ENCODE data around the gene ZNF185.

Gene ZNF185

DNA sequence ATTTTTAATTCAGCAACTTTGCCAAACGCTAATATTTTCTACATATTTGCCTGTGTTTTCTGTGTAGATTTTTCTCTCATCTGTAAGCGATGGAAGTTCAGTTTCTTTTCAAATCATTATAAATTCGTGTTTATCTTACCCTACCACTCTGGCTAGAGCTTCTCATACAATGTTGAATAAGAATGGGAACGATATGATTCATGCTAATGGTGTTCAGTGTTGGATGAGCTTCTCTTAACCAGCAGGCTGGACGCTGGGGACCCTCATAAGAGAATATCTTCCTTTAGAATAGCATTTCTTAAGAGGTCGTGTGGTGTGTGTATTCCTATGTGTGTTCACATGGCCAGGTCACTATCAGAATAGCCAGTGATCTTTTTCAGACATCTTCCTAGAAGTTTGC lies 36.0 kb upstream of the ZNF185 start:
- peaks cover 55% of the 10 kb centered on the region for H3K36me3 ChIP-seq (ENCODE audit: low read depth)
- H3K9me3 ChIP-seq (ENCODE audit: severe bottlenecking): no peaks in the 10 kb centered on the region
- H3K4me1 ChIP-seq (ENCODE audit: insufficient read depth, poor library complexity, severe bottlenecking): no peaks in the 10 kb centered on the region
- no peak overlapping the region for H3K27ac ChIP-seq (ENCODE audit: poor library complexity, severe bottlenecking)
- no peak for ATAC-seq (ENCODE audit: low read depth)
- no peak for DNase-seq (ENCODE audit: low spot score)
- no peaks in the 10 kb centered on the region for H3K27me3 ChIP-seq (ENCODE audit: insufficient read depth, poor library complexity, severe bottlenecking)
- no peak overlapping the region for H3K4me3 ChIP-seq (ENCODE audit: severe bottlenecking)
- TF ChIP-seq, protein P1, sequence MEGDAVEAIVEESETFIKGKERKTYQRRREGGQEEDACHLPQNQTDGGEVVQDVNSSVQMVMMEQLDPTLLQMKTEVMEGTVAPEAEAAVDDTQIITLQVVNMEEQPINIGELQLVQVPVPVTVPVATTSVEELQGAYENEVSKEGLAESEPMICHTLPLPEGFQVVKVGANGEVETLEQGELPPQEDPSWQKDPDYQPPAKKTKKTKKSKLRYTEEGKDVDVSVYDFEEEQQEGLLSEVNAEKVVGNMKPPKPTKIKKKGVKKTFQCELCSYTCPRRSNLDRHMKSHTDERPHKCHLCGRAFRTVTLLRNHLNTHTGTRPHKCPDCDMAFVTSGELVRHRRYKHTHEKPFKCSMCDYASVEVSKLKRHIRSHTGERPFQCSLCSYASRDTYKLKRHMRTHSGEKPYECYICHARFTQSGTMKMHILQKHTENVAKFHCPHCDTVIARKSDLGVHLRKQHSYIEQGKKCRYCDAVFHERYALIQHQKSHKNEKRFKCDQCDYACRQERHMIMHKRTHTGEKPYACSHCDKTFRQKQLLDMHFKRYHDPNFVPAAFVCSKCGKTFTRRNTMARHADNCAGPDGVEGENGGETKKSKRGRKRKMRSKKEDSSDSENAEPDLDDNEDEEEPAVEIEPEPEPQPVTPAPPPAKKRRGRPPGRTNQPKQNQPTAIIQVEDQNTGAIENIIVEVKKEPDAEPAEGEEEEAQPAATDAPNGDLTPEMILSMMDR (IDR thresholded peaks at IDR 0.05; ENCODE audit: poor library complexity, severe bottlenecking): no peak

DNA sequence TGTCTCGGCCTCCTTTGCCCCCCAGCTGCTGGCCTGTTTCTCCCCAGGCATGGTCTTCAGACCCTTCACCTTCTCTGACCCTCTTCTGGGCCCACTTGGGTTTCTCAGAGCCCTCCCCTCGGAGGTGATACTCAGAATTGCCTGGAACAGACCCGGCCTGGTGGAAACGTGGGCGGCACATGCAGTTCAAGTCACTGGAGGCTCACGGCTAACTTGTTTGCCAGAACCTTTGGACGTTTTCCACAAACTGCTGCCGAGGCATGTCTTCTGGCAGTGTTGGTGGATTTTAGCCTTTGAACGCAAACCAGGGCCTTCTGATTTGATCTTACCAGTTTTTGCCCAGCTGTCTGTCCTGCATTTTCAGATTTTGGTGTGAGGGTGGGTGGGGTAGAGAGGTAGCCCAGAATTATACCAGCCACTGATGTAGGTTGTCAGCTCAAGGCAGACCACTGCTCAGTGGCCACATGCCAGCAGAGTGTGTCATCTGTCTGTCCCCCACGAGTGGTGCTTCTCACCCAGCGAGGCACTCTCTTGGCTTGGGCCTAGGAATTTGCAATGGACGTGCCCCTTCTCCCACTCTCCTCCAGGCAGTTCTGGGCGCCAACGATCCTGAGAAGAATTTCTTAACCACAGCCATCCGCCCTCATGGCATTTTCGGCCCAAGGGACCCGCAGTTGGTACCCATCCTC lies 32.5 kb upstream of the ZNF185 start:
- H3K4me1 ChIP-seq (ENCODE audit: insufficient read depth, poor library complexity, severe bottlenecking): no peaks in the 10 kb centered on the region
- DNase-seq (ENCODE audit: low spot score) (no peak), ATAC-seq (ENCODE audit: low read depth) (no peak)
- no peak overlapping the region for H3K4me3 ChIP-seq (ENCODE audit: severe bottlenecking)
- H3K9me3 ChIP-seq (ENCODE audit: severe bottlenecking): no peaks in the 10 kb centered on the region
- no peak overlapping the region for H3K27ac ChIP-seq (ENCODE audit: poor library complexity, severe bottlenecking)
- H3K36me3 ChIP-seq (ENCODE audit: low read depth): peaks cover 36% of the 10 kb centered on the region
- no peaks in the 10 kb centered on the region for H3K27me3 ChIP-seq (ENCODE audit: insufficient read depth, poor library complexity, severe bottlenecking)
- TF ChIP-seq, protein P1 (IDR thresholded peaks at IDR 0.05; ENCODE audit: poor library complexity, severe bottlenecking): no peak

DNA sequence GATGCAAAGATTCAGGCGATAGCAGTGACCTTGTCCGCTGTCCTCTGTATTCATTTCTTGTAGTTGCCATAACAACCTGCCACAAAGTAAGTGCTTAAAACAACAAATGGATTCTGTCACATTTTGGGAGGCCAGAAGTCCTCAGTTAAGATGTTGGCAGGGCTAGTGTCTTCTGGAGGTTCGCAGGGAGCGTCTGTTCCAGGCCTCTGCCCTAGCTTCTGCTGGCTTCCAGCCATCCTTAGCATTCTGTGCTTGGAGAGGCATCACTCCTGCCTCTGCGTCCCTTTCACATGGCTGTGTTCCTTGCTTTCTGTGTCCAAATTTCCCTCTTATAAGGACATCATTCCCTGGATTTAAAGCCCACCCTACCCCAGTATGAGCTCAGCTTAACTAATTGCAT lies 31.5 kb upstream of the ZNF185 start:
- no peaks in the 10 kb centered on the region for H3K27me3 ChIP-seq (ENCODE audit: insufficient read depth, poor library complexity, severe bottlenecking)
- DNase-seq (ENCODE audit: low spot score) (no peak), ATAC-seq (ENCODE audit: low read depth) (no peak)
- no peaks in the 10 kb centered on the region for H3K4me1 ChIP-seq (ENCODE audit: insufficient read depth, poor library complexity, severe bottlenecking)
- H3K4me3 ChIP-seq (ENCODE audit: severe bottlenecking): no peak overlapping the region
- H3K36me3 ChIP-seq (ENCODE audit: low read depth): peaks cover 27% of the 10 kb centered on the region
- no peaks in the 10 kb centered on the region for H3K9me3 ChIP-seq (ENCODE audit: severe bottlenecking)
- TF ChIP-seq, protein P1 (IDR thresholded peaks at IDR 0.05; ENCODE audit: poor library complexity, severe bottlenecking): no peak
- H3K27ac ChIP-seq (ENCODE audit: poor library complexity, severe bottlenecking): no peak overlapping the region

DNA sequence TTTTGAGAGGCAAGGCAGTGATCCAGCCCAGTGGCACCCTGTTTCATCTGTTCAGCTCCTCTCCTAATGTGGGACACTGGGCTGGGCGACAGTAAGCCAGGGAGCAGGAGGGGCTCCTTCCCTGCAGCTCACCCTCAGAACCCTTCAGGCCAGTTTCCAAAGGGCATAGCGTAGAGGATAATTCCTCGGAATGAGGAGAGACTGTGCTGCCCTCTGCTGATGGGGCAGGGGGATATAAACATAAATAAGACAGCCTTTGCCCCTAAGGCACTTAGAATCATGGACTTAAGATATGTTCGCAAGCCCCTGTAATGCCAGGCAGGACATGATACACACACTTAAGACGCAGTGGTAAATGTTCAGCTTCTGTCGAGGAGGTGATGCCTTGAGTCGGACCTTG lies 27.9 kb upstream of the ZNF185 start:
- no peak overlapping the region for H3K27ac ChIP-seq (ENCODE audit: poor library complexity, severe bottlenecking)
- no peaks in the 10 kb centered on the region for H3K4me1 ChIP-seq (ENCODE audit: insufficient read depth, poor library complexity, severe bottlenecking)
- ATAC-seq (ENCODE audit: low read depth) (no peak), DNase-seq (ENCODE audit: low spot score) (no peak)
- TF ChIP-seq, protein P1 (IDR thresholded peaks at IDR 0.05; ENCODE audit: poor library complexity, severe bottlenecking): no peak
- H3K4me3 ChIP-seq (ENCODE audit: severe bottlenecking): no peak overlapping the region
- H3K27me3 ChIP-seq (ENCODE audit: insufficient read depth, poor library complexity, severe bottlenecking): no peaks in the 10 kb centered on the region
- H3K36me3 ChIP-seq (ENCODE audit: low read depth): peaks cover 11% of the 10 kb centered on the region; the same call in 1 of the 2 replicates
- no peaks in the 10 kb centered on the region for H3K9me3 ChIP-seq (ENCODE audit: severe bottlenecking)

DNA sequence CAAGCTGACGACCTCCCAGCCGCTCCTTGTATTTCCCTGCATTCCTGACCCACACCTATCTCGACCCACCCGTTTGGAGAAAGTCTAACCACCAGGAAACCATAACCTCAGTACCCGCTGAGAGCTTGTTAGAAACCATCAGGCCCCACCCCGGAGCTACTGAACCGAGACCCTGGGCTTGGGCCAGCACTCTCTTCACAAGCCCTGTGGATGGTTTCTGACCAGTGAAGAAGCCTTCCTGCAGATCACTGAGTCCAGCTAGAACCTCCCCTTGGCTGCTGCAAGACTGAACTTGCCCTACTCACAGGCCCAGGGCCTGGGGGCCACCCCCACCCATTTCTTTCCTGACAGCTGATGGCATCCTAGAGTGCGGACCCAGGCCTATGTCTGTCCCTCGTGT lies 26.6 kb upstream of the ZNF185 start:
- TF ChIP-seq, protein P1 (IDR thresholded peaks at IDR 0.05; ENCODE audit: poor library complexity, severe bottlenecking): no peak
- Histone ChIP-seq H3K27ac (ENCODE audit: poor library complexity, severe bottlenecking) (no peak overlapping the region), H3K9me3 (ENCODE audit: severe bottlenecking) (no peaks in the 10 kb centered on the region), H3K36me3 (ENCODE audit: low read depth) (0 out of 2 replicates have a peak, but pooled peaks cover 5% of the 10 kb centered on the region), H3K4me3 (ENCODE audit: severe bottlenecking) (no peak overlapping the region), H3K27me3 (ENCODE audit: insufficient read depth, poor library complexity, severe bottlenecking) (no peaks in the 10 kb centered on the region), H3K4me1 (ENCODE audit: insufficient read depth, poor library complexity, severe bottlenecking) (no peaks in the 10 kb centered on the region)
- DNase-seq (ENCODE audit: low spot score) (no peak), ATAC-seq (ENCODE audit: low read depth) (no peak)

Measured in RWPE2 (cell line).